NCI-H2029 treated with DMSO at 0.1 percent for 48 hours (cell line): ENCODE results near the gene MRPS27.

Experiments
- DNase-seq: peaks from one replicate; lab custom pipeline; 2025; lab: John Stamatoyannopoulos, UW

The MRPS27 gene

DNA sequence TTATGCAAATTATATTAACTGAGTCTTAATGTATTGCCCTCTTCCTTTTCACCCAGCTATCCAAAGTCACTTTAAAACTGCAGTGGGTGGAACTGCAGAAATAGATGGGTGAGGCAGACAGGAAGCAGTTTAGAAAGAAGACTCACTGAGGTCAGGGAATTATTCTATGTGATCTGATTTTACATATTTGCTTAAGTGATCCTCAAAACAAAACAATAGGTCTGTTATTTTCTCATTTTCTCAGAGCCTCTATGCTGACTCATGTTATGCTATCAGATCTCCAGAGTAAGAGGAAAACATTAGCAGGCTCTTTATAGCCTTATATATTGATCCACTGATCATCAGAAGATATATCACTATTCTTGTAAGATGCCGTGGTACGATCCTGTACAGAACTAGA, 63.5 kb downstream of the MRPS27 start:
- DNase-seq: no peak

GRCh38 chr5:72255670-72256069, 64.4 kb downstream of the MRPS27 start:
- no peak for DNase-seq

DNA sequence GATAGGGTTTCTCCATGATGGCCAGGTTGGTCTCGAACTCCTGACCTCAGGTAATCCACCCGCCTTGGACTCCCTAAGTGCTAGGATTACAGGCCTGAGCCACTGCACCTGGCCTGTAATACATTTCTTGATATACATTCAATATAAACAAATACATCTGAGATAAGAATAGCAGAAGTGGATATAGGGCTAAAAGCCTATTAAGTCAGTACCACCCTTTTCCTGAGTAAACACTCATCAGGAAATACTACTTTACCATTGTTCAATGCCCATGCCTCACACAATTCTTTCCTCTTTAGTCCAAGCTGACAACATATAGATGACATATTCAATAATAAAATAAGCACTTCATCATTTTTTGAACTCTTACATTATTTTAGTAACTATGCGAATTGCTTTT, 64.8 kb downstream of the MRPS27 start:
- DNase-seq: no peak

DNA sequence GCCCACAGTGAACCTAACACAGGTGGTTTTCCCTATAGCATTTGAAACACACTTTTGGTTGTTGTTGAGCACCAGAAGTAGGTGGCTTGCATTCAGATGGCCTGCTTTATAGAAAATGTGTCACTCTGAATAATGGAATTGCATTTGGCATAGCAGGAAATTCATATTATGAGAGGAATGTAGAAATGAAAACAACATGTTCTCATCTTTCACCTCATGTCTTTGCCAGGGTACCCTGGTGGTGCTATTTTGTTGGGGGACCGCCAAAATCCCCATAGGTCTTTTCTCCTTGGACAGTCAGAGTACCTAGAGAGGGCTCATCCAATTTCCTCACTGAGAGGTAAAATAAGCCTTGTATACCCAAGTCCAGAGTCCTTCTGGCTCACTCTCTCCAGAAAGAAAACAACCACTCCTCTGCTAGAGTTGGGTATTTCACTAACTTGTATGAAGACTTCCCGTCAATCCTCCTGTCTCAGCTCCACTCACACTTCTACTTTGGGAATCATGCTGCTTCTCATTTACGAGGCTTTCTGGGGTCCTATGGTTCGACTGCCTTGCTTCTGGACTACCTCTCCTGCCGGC, 67.4 kb downstream of the MRPS27 start:
- DNase-seq: no peak

DNA sequence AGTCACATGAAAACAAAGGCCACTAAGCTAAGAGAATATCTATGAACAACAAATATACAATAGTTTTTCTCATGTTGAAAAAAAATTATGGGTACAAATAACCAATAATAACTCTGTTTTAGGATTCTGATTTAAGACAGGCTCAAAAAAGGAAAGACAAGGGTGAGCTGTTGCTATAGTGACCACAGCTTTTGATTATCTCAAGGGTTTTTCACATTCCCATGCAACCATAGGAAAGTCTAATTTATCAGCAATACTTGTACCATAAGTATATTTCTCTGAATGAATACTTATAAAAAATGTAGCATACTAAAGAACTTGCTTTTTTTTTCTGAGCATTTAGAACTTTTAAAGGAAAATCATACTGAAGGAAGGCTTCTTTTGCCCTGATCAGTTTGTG, 68.0 kb downstream of the MRPS27 start:
- DNase-seq: no peak

- DNase-seq: no peak
These were observed 68.7 kb downstream of the MRPS27 start for GRCh38 chr5:72251386-72251785.

GRCh38 chr5:72248410-72248981, 71.5 kb downstream of the MRPS27 start:
- peak; percentile 39 for DNase-seq

GRCh38 chr5:72246954-72247442, 73.0 kb downstream of the MRPS27 start:
- DNase-seq: peak; percentile 40

GRCh38 chr5:72245951-72246532, 74.0 kb downstream of the MRPS27 start:
- no peak for DNase-seq

DNA sequence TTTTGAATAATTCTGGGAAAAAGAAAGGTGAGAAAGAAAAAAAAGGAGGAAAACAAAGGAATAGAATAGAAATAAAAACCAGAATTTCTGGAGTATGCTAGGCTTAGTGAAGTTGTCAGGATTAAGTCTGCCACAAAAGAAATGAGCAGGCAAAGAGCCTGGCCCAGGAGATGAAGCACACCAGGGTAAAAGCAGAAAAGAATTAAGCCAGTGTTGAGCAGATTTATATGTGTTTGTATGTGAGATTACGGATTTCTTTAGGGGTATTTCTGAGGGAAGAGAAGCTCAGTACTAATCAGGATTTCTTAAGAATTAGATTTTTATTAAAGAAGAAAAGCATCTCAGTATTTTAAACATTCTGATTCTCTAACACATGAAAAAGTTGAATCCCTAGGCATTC, 74.5 kb downstream of the MRPS27 start:
- no peak for DNase-seq

GRCh38 chr5:72244862-72245371, 75.1 kb downstream of the MRPS27 start:
- DNase-seq: peak; percentile 56

DNA sequence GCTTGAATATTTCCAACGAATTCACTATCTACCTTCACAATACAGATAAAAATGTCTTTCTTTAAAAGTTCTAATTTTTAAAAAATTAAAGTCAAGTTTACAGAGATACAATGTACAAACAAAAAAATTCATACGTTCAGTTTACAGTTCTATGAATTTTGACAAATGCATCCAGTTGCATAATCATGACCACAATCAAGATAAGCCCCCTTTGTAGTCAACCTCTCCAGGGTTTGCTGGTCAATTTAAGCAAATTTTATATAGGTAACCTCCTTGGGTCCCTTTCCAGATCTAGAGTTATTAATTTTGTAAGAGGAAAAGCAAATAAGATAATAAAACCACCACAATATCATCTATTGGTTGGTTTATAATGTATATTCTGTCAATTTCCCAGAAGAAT, 76.3 kb downstream of the MRPS27 start:
- DNase-seq: no peak

DNA sequence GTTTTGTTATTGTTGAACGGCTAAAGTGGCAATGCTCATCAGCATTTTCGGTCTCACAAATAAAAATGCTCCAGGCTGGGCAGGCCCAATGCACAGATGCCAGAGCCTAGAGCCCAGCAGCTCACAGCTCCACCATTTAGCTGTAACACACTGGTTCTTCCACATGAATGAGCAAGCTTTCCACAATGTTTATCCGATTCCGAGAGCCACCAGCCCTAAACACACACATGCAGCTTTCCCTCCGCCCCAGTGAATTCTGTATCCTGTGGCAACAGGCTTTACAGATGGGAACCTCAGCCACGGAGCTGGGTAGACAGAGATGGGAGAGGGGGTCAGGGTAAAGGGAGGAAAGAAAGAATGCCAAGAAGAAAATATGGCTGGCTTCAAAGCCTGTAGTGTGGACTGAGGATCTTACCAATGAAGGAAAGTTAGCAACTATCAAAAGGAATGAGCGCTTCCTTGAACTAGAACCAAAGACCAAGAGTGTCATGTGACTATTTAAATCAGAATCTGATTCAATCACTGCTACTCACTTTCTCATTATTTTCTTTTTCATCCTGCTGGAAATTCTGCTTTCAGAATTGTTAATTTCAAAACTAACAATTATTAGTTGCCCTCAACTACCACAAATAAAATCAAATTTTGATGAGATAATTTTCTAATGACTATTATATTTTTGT, 77.1 kb downstream of the MRPS27 start:
- no peak for DNase-seq

GRCh38 chr5:72241346-72242003, 78.6 kb downstream of the MRPS27 start:
- no peak for DNase-seq

DNA sequence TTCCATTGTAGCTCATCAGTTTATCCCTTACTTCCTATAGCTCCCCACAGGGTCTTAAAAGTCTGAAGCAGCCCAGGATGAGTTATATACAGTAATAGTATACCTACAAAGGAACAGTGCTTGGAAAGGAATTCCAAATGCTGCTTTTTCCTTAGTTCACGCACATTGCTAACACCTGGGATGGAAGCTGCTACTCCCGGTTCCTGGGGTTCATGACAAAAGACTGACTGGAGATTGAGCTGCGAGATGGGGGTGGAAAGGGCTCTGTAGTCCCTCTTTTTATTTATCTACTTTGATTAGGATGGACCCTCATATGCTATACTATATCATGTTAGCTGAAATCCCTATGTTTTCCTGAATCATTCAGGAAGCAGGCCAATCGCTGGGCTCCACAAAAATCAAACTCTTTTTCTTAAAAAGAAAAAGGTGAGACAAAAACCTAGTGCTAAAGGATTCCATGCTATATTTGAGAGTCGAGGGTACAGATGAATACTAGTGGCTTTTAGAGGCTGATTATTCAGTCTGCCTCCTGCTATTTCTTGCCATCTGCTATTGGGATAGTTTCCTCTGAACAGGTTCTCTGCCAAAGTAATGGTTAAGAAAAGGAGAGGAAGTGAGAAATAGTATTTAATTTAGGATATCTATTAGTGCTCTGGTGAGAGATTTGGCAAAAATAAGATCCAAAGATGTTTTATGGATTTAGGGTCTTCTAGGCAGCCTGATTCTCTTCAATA, 81.2 kb downstream of the MRPS27 start:
- no peak for DNase-seq

DNA sequence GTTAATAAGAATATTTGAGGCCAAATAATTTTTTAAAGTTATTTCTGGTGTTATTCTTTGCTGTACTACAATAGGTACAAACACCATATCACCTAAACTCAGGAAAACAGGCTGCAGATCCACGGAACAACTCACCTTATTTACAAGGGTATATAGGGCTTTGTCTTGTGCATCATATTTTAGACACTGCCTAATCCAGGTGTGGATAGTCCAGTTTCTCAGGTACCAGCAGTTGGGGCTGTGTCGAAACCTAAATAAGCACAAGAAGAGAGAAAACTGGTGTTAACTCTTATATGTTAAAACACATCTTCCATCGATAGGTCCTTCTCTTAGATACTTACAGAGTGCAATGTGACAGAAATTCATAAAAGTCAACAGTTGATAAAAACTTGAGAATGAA, 82.2 kb downstream of the MRPS27 start:
- DNase-seq: no peak

DNA sequence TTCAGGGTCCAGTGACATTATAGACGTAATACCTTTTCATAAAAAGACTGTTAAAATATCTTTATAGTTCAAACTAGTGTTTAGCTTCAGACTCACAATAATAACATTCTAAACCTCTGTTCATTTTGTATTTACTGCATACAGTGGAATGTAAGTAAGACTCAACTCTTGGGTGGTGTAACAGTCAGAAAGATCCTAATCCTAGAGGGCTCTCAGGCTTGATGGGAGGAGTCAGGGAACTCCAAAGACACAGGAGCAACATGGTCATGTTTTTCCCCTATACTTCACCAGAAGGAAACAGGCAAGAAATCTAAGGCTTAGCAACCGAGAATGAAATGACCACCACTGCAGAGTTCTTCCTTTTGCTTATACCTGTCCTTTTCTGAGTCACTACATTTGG, 82.6 kb downstream of the MRPS27 start:
- DNase-seq: no peak

- DNase-seq: no peak
These were observed 84.3 kb downstream of the MRPS27 start for GRCh38 chr5:72235725-72236124.

- DNase-seq: no peak
These were observed 85.2 kb downstream of the MRPS27 start for GRCh38 chr5:72234868-72235267.

- DNase-seq: no peak
These were observed 85.8 kb downstream of the MRPS27 start for GRCh38 chr5:72234265-72234700.

DNA sequence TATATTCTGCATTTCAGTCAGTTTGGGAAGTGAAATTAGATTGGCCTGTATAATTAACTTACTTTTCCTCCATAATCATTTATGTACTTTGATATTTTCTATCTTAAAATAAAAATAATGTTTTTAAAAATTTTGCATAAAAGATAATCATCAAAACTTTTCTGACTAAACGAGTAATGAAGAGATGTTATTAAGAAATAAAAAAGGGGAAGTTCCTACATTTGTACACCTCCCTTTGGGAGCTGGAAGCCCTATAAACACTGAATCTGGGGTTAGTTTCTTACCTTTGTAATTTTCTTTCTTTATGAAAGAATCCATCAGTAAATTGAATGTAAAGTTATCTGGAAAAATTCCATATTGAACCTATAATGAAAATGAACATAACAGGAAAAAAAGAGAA, 86.2 kb downstream of the MRPS27 start:
- DNase-seq: no peak

DNA sequence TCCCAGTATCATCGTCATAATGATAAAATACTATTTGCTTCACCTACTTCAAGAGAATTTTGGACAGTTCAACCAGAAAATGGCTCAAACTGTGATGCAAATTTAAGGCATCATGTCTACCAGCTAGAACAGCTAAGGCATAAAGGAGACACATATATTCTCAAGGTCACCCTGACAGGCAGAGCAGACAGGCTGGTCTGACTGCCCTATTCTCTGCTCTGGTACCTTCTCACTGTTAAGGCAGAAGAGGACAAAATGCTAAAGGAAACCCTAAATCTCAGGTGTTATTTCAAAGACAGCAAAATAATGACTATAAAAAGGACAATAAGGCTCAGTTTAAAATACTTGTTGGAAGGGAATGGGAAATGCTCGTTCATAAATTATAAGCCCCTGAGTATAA, 87.2 kb downstream of the MRPS27 start:
- no peak for DNase-seq
